GM23338 (cell line): ENCODE measurements around the gene RMC1. TPM values are rescaled to one million over a fixed set of nuclear protein-coding genes. Genes with fewer than 3 reads are reported as not detected.
A peak's percentile ranks its signal among the peaks of the same experiment; 100 is the strongest.

Experiments
- ATAC-seq: fragments of 200-7000 bp; cut with Tn5 transposase; 3 replicates; pipeline ENCODE4 v1.9.1; 2020
- DNase-seq: peaks from one replicate; pipeline ENCODE4 v3.0.0-alpha.2; 2015; ENCODE audit warnings: low spot score
- H2AFZ ChIP-seq: fragments of 200-600 bp; sonication (generic); 2 replicates; pipeline ENCODE4 v1.8.0; 2016; ENCODE audit warnings: antibody characterized with exemption, mild to moderate bottlenecking, moderate library complexity
- H3F3A ChIP-seq: fragments of 200-600 bp; sonication (generic); replicated peaks from 2 replicates; pipeline ENCODE4 v1.8.0; 2017; ENCODE audit warnings: antibody characterized with exemption, mixed run types, low read depth
- H3K27ac ChIP-seq: fragments of 200-600 bp; sonication (generic); 2 replicates; pipeline ENCODE4 v1.6.1; 2016; ENCODE audit warnings: low read depth
- H3K27me3 ChIP-seq: fragments of 200-600 bp; sonication (generic); 2 replicates; pipeline ENCODE4 v1.8.0; 2016; ENCODE audit warnings: mild to moderate bottlenecking, mixed run types, moderate library complexity; ENCODE audit not compliant: insufficient read depth
- H3K36me3 ChIP-seq: fragments of 200-600 bp; sonication (generic); 2 replicates; pipeline ENCODE4 v1.8.0; 2016; ENCODE audit warnings: mild to moderate bottlenecking; ENCODE audit not compliant: insufficient read depth
- H3K4me1 ChIP-seq: fragments of 200-600 bp; sonication (generic); 2 replicates; pipeline ENCODE4 v1.8.0; 2016; ENCODE audit warnings: mild to moderate bottlenecking, moderate library complexity; ENCODE audit not compliant: insufficient read depth
- H3K4me2 ChIP-seq: fragments of 200-600 bp; sonication (generic); 2 replicates; pipeline ENCODE4 v1.7.1; 2017; ENCODE audit warnings: mixed run types
- H3K4me3 ChIP-seq: fragments of 200-600 bp; sonication (generic); 2 replicates; pipeline ENCODE4 v1.6.1; 2016; ENCODE audit warnings: mixed run types
- H3K79me2 ChIP-seq: fragments of 200-600 bp; sonication (generic); replicated peaks from 2 replicates; pipeline ENCODE4 v1.8.0; 2017; ENCODE audit warnings: mild to moderate bottlenecking; ENCODE audit not compliant: insufficient read depth
- H3K9me2 ChIP-seq: fragments of 200-600 bp; sonication (generic); 2 replicates; pipeline ENCODE4 v1.8.0; 2017; ENCODE audit not compliant: insufficient read depth
- H4K20me1 ChIP-seq: fragments of 200-600 bp; sonication (generic); replicated peaks from 2 replicates; pipeline ENCODE4 v1.8.0; 2017; ENCODE audit warnings: mild to moderate bottlenecking; ENCODE audit not compliant: insufficient read depth
- H3K27ac Mint-ChIP-seq: 2 replicates; pipeline ENCODE4 v1.8.0; 2020; ENCODE audit warnings: inconsistent platforms, mild to moderate bottlenecking, moderate library complexity, mixed read lengths
- H3K27me3 Mint-ChIP-seq: 3 replicates; pipeline ENCODE4 v1.8.0; 2022; ENCODE audit warnings: low read depth, mild to moderate bottlenecking, moderate library complexity, mixed read lengths, inconsistent platforms; ENCODE audit not compliant: insufficient read depth, poor library complexity
- H3K36me3 Mint-ChIP-seq: 3 replicates; pipeline ENCODE4 v1.8.0; 2021; ENCODE audit warnings: low read depth, mild to moderate bottlenecking, inconsistent platforms, moderate library complexity, mixed read lengths
- H3K4me1 Mint-ChIP-seq: 3 replicates; pipeline ENCODE4 v1.8.0; 2020; ENCODE audit warnings: mild to moderate bottlenecking, inconsistent platforms, mixed read lengths
- H3K4me3 Mint-ChIP-seq: 3 replicates; pipeline ENCODE4 v1.8.0; 2021; ENCODE audit warnings: moderate library complexity, mild to moderate bottlenecking, inconsistent platforms, mixed read lengths
- H3K9me3 Mint-ChIP-seq: 3 replicates; pipeline ENCODE4 v1.8.0; 2020; ENCODE audit warnings: moderate library complexity, mild to moderate bottlenecking, inconsistent platforms, mixed read lengths
- CREB1 ChIP-seq: fragments of 250-450 bp; sonication (Bioruptor Pico); IDR thresholded peaks from 2 replicates; pipeline ENCODE4 v1.5.0; 2020; ENCODE audit warnings: low read depth, mild to moderate bottlenecking, moderate library complexity
- ETS1 ChIP-seq: IDR thresholded peaks from 2 replicates; pipeline ENCODE4 v1.6.1; 2016; ENCODE audit warnings: antibody characterized with exemption
- EZH2phosphoT487 ChIP-seq: fragments of 200-600 bp; sonication (generic); IDR thresholded peaks from one replicate; pipeline ENCODE4 v1.8.1; 2018; ENCODE audit warnings: antibody characterized with exemption; ENCODE audit not compliant: unreplicated experiment
- JUNB ChIP-seq: IDR thresholded peaks from one replicate; pipeline ENCODE4 v1.6.1; 2016; ENCODE audit warnings: antibody characterized with exemption; ENCODE audit not compliant: unreplicated experiment
- POLR2AphosphoS5 ChIP-seq: IDR thresholded peaks from 2 replicates; pipeline ENCODE4 v1.6.1; 2016; ENCODE audit warnings: antibody characterized with exemption, low read depth
- REST ChIP-seq: IDR thresholded peaks from one replicate; pipeline ENCODE4 v1.6.1; 2018; ENCODE audit warnings: antibody characterized with exemption; ENCODE audit not compliant: unreplicated experiment
- STAT1 ChIP-seq: IDR thresholded peaks from one replicate; pipeline ENCODE4 v1.6.1; 2016; ENCODE audit warnings: antibody characterized with exemption; ENCODE audit not compliant: unreplicated experiment
- ZNF114 ChIP-seq: fragments of 250-450 bp; sonication (Bioruptor Pico); IDR thresholded peaks from 2 replicates; pipeline ENCODE4 v1.5.0; 2020; ENCODE audit warnings: mild to moderate bottlenecking, moderate library complexity
- ZNF331 ChIP-seq: fragments of 250-450 bp; sonication (Bioruptor Pico); IDR thresholded peaks from 2 replicates; pipeline ENCODE4 v1.5.0; 2020; ENCODE audit warnings: low read depth, mild to moderate bottlenecking, moderate library complexity
- polyA plus RNA-seq: library from polyadenylated mRNA; unstranded; fragments of >200 nt; fragmentation: Nextera tagmentation; extraction: Ambion mirVana; gene quantifications from 2 replicates; pipeline ENCODE4 v1.2.1, GENCODE V29; 2016
- total RNA-seq: library from RNA; depleted of rRNA; stranded (reverse); fragments of >200 nt; shearing (Covaris generic); gene quantifications from 2 replicates; pipeline ENCODE4 v1.2.3, GENCODE V29; 2014

Gene RMC1
- total and polyA plus RNA-seq, 2 experiments from 2014 or later, result 18.9 to 24.6 TPM

- no peak overlapping the region; the same call in 2 of the 3 replicates for H3K4me3 Mint-ChIP-seq
- peaks cover 4% of the 10 kb centered on the region; the same call in 1 of the 3 replicates for H3K36me3 Mint-ChIP-seq
Observed at GRCh38 chr18:23501626-23502025, 1.7 kb upstream of the RMC1 start.

DNA sequence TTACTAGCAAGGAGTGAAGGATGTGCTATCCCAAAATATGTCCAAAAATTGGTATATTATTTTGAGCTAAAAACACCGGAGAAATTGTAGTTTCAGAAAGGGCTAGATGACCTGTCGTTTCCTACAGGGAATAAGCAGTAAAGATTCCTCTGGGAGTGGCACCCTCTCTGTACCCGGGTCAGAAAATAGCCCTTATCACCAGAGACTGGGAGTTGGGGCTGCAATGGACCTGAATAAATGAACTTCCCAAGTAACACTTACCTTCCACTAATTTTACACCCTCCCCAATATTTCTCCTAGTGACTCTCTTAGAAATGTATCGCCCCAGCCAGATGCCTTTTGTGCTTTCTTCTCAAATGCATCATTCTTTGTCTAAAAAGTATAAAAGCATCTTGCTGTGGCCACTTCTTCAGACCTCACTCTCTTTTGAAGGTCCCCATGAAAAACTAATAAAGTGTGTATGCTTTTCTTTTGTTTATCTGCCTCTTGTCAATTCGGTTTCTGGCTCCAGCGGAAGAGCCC is 734 bp upstream of the RMC1 start:
- TF ChIP-seq POLR2AphosphoS5, result no peak
- no peak for TF ChIP-seq CREB1
- Histone ChIP-seq H2AFZ (peak overlapping the region; percentile 64), H3K79me2 (peaks cover 27% of the 10 kb centered on the region), H3K4me2 (peak overlapping the region; percentile 93), H3K27ac (no peak overlapping the region), H3K36me3 (peaks cover 9% of the 10 kb centered on the region; the same call in 1 of the 2 replicates), H3K27me3 (peaks cover 26% of the 10 kb centered on the region), H3K9me2 (no peaks in the 10 kb centered on the region), H4K20me1 (peaks cover 20% of the 10 kb centered on the region; the same call in 1 of the 2 replicates), H3F3A (0 out of 2 replicates have a peak, but pooled peaks cover 6% of the 10 kb centered on the region), H3K4me1 (peaks cover 14% of the 10 kb centered on the region), H3K4me3 (peak overlapping the region; percentile 92)
- Mint-ChIP-seq H3K27me3 (peaks cover 12% of the 10 kb centered on the region), H3K4me1 (peaks cover 11% of the 10 kb centered on the region), H3K9me3 (no peaks in the 10 kb centered on the region), H3K36me3 (peaks cover 4% of the 10 kb centered on the region; the same call in 1 of the 3 replicates), H3K4me3 (peak overlapping the region; percentile 74), H3K27ac (peak overlapping the region; percentile 61; the same call in 1 of the 2 replicates)
- no peak for DNase-seq
- no peak for ATAC-seq

More at GRCh38 chr18:23501626-23502025, 1.7 kb upstream of the RMC1 start:
- 0 out of 2 replicates have a peak, but pooled peaks cover 6% of the 10 kb centered on the region for H3F3A ChIP-seq
- no peaks in the 10 kb centered on the region for H3K9me2 ChIP-seq
- DNase-seq (no peak), ATAC-seq (no peak)
- no peak overlapping the region for H3K4me2 ChIP-seq
- H3K36me3 ChIP-seq, result peaks cover under 1% of the 10 kb centered on the region; the same call in 1 of the 2 replicates
- peaks cover 20% of the 10 kb centered on the region for H3K79me2 ChIP-seq
- H3K4me1 ChIP-seq, result peaks cover 14% of the 10 kb centered on the region
- Mint-ChIP-seq H3K9me3 (no peaks in the 10 kb centered on the region), H3K27me3 (peaks cover 12% of the 10 kb centered on the region), H3K27ac (no peak overlapping the region), H3K4me1 (peaks cover 11% of the 10 kb centered on the region)
- H3K27ac ChIP-seq, result no peak overlapping the region
- no peak overlapping the region for H2AFZ ChIP-seq
- H3K27me3 ChIP-seq, result peaks cover 26% of the 10 kb centered on the region
- no peak overlapping the region for H3K4me3 ChIP-seq
- TF ChIP-seq CREB1 (no peak), ETS1 (no peak), STAT1 (no peak), ZNF114 (CRISPR knock-in tag) (no peak), POLR2AphosphoS5 (no peak), JUNB (no peak), EZH2phosphoT487 (no peak)
- peaks cover 17% of the 10 kb centered on the region; the same call in 1 of the 2 replicates for H4K20me1 ChIP-seq

DNA sequence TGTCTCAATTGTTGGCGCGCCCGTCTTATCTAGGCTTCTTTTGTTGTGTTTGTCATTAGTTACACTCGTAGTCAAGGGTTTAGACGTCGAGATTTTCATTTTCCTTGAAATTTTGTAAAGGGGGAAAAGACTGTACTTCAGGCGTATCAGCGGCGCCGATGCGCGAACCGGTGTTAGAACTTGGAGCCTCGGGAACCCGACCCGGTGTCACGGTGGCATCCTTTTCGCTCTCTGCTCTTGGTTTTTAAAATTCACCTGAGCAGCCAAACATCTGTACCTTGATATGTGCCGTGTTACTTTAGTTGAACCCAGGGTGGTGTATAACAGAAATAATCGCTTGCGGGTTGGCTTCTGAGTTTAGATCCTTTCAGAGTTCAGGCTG is 643 bp downstream of the RMC1 start:
- ATAC-seq (no peak), DNase-seq (peak; percentile 24)
- Mint-ChIP-seq H3K4me1 (peaks cover 11% of the 10 kb centered on the region), H3K9me3 (no peaks in the 10 kb centered on the region), H3K27ac (no peak overlapping the region), H3K4me3 (peak overlapping the region; percentile 96), H3K36me3 (peaks cover 13% of the 10 kb centered on the region), H3K27me3 (peaks cover 12% of the 10 kb centered on the region)
- H3K4me2 ChIP-seq, result peak overlapping the region; percentile 93
- peak overlapping the region; percentile 90 for H2AFZ ChIP-seq
- H3K9me2 ChIP-seq, result no peaks in the 10 kb centered on the region
- peaks cover 26% of the 10 kb centered on the region for H3K27me3 ChIP-seq
- TF ChIP-seq STAT1 (no peak), POLR2AphosphoS5 (no peak), ETS1 (no peak), ZNF331 (CRISPR knock-in tag) (no peak), JUNB (no peak), REST (no peak), EZH2phosphoT487 (no peak), ZNF114 (CRISPR knock-in tag) (no peak)
- peaks cover 27% of the 10 kb centered on the region for H3K79me2 ChIP-seq
- H4K20me1 ChIP-seq, result peaks cover 20% of the 10 kb centered on the region; the same call in 1 of the 2 replicates
- peaks cover 14% of the 10 kb centered on the region for H3K4me1 ChIP-seq
- H3K4me3 ChIP-seq, result peak overlapping the region; percentile 92
- H3F3A ChIP-seq, result 0 out of 2 replicates have a peak, but pooled peaks cover 6% of the 10 kb centered on the region
- H3K27ac ChIP-seq, result no peak overlapping the region
- peaks cover 9% of the 10 kb centered on the region; the same call in 1 of the 2 replicates for H3K36me3 ChIP-seq
